Measurements from ENCODE around the gene TFDP1.

DNA sequence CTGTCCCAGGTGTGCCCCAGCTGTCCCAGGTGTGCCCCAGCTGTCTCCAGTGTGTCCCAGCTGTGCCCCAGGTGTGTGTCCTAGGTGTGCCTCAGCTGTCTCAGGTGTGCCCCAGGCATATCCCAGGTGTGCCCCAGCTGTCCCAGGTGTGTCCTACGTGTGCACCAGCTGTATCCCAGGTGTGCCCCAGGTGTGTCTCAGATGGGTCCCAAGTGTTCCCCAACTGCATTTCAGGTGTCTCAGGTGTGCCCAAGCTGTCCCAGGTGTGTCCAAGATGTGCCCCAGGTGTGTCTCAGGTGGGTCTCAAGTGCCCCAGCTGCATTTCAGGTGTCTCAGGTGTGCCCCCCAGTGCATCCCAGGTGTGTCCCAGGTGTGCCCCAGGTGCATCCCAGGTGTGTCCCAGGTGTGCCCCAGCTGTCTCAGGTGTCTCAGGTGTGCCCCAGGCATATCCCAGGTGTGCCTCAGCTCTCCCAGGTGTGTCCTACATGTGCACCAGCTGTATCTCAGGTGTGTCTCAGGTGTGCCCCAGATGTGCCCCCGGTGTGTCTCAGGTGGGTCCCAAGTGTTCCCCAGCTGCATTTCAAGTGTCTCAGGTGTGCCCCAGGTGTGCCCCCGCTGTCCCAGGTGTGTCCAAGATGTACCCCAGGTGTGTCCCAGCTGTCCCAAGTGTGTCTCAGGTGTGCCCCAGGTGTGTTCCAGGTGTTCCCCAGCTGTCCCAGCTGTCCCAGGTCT lies 81.2 kb downstream of the TFDP1 start:
- TF ChIP-seq, protein P1, sequence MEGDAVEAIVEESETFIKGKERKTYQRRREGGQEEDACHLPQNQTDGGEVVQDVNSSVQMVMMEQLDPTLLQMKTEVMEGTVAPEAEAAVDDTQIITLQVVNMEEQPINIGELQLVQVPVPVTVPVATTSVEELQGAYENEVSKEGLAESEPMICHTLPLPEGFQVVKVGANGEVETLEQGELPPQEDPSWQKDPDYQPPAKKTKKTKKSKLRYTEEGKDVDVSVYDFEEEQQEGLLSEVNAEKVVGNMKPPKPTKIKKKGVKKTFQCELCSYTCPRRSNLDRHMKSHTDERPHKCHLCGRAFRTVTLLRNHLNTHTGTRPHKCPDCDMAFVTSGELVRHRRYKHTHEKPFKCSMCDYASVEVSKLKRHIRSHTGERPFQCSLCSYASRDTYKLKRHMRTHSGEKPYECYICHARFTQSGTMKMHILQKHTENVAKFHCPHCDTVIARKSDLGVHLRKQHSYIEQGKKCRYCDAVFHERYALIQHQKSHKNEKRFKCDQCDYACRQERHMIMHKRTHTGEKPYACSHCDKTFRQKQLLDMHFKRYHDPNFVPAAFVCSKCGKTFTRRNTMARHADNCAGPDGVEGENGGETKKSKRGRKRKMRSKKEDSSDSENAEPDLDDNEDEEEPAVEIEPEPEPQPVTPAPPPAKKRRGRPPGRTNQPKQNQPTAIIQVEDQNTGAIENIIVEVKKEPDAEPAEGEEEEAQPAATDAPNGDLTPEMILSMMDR (conservative IDR thresholded peaks at IDR 0.05 in 1 of 2, IDR thresholded peaks at IDR 0.05 in 1 of 2; ENCODE audit: low read depth in 1 of 2, low read length in 2 of 2), result no peak
- TF ChIP-seq EZH2 (IDR thresholded peaks at IDR 0.05; ENCODE audit: low read length, missing control alignments), result no peak

All from fibroblast of lung (primary cell).